Activated naive CD4-positive, alpha-beta T cell treated with anti-CD3 and anti-CD28 coated beads for 36 hours (primary cell): ENCODE data around the gene MORF4L1. TPM values are rescaled to one million over a fixed set of nuclear protein-coding genes. Genes with fewer than 3 reads are reported as not detected.

Experiments
- CTCF ChIA-PET: fragments of 350-600 bp; sonication (Branson Sonifier 250); formaldehyde crosslinking; loops from one replicate; lab custom pipeline; 2021; ENCODE audit warnings: antibody characterized with exemption; lab: Charles Lee
- DNase-seq: peaks from one replicate; pipeline ENCODE4 v3.0.0-alpha.2; 2020
- H3K27ac Mint-ChIP-seq: one replicate; pipeline ENCODE4 v1.8.0; 2021; ENCODE audit warnings: mild to moderate bottlenecking, mixed read lengths
- H3K27me3 Mint-ChIP-seq: one replicate; pipeline ENCODE4 v1.8.0; 2021; ENCODE audit warnings: low read depth, mixed read lengths
- H3K36me3 Mint-ChIP-seq: one replicate; pipeline ENCODE4 v1.8.0; 2021; ENCODE audit warnings: low read depth, mixed read lengths
- H3K4me1 Mint-ChIP-seq: one replicate; pipeline ENCODE4 v1.8.0; 2021; ENCODE audit warnings: low read depth, mixed read lengths
- H3K4me3 Mint-ChIP-seq: one replicate; pipeline ENCODE4 v1.8.0; 2021; ENCODE audit warnings: mild to moderate bottlenecking, moderate library complexity, mixed read lengths
- H3K9me3 Mint-ChIP-seq: one replicate; pipeline ENCODE4 v1.8.0; 2021; ENCODE audit warnings: mixed read lengths
- intact Hi-C: fragments of 100-400 bp; cut with micrococcal nuclease; formaldehyde crosslinking; loops from one replicate; pipeline ENCODE4 v1.15.1; 2023
- total RNA-seq, 2 experiments: library from RNA; stranded (reverse); gene quantifications; one replicate each; pipeline ENCODE4 v1.2.3, GENCODE V29; 2021

Gene MORF4L1
- total RNA-seq, 2 experiments from 2014 or later: 299 to 338 TPM

DNA sequence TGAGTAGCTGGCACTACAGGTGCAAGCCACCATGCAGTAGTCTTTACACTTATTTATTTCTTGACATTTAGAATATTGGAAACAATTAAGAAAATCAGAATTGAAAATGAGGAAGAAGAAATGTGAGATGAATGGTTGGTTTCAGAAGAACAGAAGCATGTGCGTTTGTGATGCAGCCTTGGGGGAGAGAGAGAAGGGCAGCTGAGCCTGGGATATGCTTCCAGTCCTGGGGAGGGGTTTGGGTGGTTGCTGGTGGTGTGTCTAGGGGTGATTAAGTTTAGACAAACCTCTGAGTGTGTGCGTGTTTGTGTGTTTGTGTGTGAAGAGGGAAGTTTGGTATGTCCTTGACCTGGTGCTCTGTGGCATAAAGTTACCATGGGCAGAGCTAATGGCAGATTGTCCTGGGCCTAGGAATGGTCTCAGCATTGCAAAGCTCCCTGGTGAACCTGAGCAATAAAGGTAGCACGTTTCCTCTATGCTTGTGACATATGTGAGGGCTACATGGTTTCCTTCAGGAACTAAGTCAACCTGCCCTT is 36.5 kb downstream of the MORF4L1 start:
- CTCF ChIA-PET: interaction anchor here (1.1 to 3.4 kb wide), 11 partner anchors 13 to 275 kb away, joined by 3 to 16 read pairs (median 5); no protein-coding TSS in a partner anchor
- no peak for DNase-seq
- Mint-ChIP-seq H3K9me3 (no peaks in the 10 kb centered on the region), H3K36me3 (peaks cover 57% of the 10 kb centered on the region), H3K27me3 (no peaks in the 10 kb centered on the region), H3K27ac (no peak overlapping the region), H3K4me3 (no peak overlapping the region), H3K4me1 (peaks cover 13% of the 10 kb centered on the region)
- intact Hi-C loops: loop anchor here (2.0 kb wide), 1 partner anchor 70 kb away; no protein-coding TSS in a partner anchor

GRCh38 chr15:78909791-78910228 is 37.1 kb downstream of the MORF4L1 start:
- DNase-seq: peak; percentile 31
- no peak overlapping the region for H3K27ac Mint-ChIP-seq

DNA sequence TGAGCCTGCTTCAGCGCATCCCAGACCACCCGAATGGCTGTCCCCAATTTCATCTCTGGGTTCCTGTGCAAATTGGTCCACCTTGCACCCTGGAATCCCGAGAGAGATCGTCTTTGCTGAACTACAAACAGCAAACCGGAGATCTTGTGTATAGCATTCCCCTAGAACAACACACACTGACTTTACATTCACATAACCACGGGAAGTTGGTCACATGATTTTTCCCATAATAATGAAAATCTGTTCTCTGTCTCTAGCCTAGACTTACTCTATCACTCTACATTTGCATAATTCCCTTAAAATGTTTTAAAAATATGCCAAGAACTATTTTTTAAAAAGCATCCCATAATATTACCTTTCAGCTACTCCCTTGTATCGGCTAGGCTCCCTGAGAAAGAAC is 37.6 kb downstream of the MORF4L1 start:
- peaks cover 13% of the 10 kb centered on the region for H3K4me1 Mint-ChIP-seq
- H3K27me3 Mint-ChIP-seq: no peaks in the 10 kb centered on the region
- no peak overlapping the region for H3K27ac Mint-ChIP-seq
- peaks cover 50% of the 10 kb centered on the region for H3K36me3 Mint-ChIP-seq
- intact Hi-C loops: loop anchor here (1.0 kb wide), 1 partner anchor 97 kb away; no protein-coding TSS in a partner anchor
- CTCF ChIA-PET: interaction anchor here (1.8 to 3.4 kb wide), 3 partner anchors 25 to 274 kb away, joined by 6 to 16 read pairs (median 9); no protein-coding TSS in a partner anchor
- H3K4me3 Mint-ChIP-seq: no peak overlapping the region
- no peaks in the 10 kb centered on the region for H3K9me3 Mint-ChIP-seq
- no peak for DNase-seq

More at GRCh38 chr15:78909791-78910228, 37.1 kb downstream of the MORF4L1 start:
- no peaks in the 10 kb centered on the region for H3K27me3 Mint-ChIP-seq
- H3K36me3 Mint-ChIP-seq: peaks cover 53% of the 10 kb centered on the region
- H3K4me1 Mint-ChIP-seq: peaks cover 13% of the 10 kb centered on the region
- H3K9me3 Mint-ChIP-seq: no peaks in the 10 kb centered on the region
- no peak overlapping the region for H3K4me3 Mint-ChIP-seq
- CTCF ChIA-PET: interaction anchor here (1.1 to 3.4 kb wide), 5 partner anchors 25 to 275 kb away, joined by 4 to 16 read pairs (median 9); no protein-coding TSS in a partner anchor
- intact Hi-C loops: loop anchor here (1.0 to 2.0 kb wide), 2 partner anchors 69 to 97 kb away; no protein-coding TSS in a partner anchor

DNA sequence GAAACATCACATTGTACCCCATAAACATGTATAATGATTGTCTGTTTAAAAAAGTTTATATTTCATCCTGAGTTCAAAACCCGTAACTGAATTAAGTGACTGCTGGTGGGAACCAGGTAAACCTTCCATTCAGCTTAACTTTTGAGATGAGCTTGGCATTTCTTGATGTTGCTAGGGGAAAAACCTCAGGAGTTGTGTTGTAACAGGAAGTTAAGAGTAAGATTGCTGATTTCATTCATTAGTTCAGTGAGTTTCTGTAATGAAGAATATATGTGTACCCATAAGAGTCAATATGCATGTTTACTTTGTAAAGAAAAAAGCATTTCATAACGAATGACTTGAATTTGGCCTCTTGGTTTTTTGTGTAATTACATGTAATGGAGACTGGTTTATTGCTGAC is 39.6 kb downstream of the MORF4L1 start:
- intact Hi-C loops: no loop called here
- Mint-ChIP-seq H3K4me3 (no peak overlapping the region), H3K9me3 (no peaks in the 10 kb centered on the region), H3K27ac (no peak overlapping the region), H3K27me3 (no peaks in the 10 kb centered on the region), H3K36me3 (peaks cover 37% of the 10 kb centered on the region), H3K4me1 (peaks cover 13% of the 10 kb centered on the region)
- no peak for DNase-seq
- CTCF ChIA-PET: no interaction called here

DNA sequence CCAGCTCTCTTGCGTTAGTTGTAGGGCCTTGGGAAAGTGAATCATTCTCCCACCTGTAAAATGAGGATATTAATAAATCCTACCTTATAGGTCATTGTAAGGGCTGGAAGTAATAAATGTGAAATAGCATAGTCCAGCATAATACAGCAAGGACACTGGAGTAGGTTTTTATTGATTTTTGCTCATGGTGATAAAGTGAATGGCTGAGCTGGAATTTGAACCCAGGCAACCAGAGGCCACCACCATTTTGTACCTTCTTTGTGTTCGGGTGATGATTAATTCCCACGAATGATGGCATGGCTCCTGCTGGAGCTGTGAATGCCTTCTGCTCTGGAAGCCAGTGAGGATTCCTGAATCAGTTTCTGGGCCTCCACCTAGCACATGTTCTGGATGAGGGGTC is 40.3 kb downstream of the MORF4L1 start:
- CTCF ChIA-PET: no interaction called here
- Mint-ChIP-seq H3K36me3 (peaks cover 34% of the 10 kb centered on the region), H3K4me1 (peaks cover 13% of the 10 kb centered on the region), H3K27me3 (no peaks in the 10 kb centered on the region), H3K4me3 (no peak overlapping the region), H3K9me3 (no peaks in the 10 kb centered on the region), H3K27ac (no peak overlapping the region)
- no peak for DNase-seq
- intact Hi-C loops: no loop called here

DNA sequence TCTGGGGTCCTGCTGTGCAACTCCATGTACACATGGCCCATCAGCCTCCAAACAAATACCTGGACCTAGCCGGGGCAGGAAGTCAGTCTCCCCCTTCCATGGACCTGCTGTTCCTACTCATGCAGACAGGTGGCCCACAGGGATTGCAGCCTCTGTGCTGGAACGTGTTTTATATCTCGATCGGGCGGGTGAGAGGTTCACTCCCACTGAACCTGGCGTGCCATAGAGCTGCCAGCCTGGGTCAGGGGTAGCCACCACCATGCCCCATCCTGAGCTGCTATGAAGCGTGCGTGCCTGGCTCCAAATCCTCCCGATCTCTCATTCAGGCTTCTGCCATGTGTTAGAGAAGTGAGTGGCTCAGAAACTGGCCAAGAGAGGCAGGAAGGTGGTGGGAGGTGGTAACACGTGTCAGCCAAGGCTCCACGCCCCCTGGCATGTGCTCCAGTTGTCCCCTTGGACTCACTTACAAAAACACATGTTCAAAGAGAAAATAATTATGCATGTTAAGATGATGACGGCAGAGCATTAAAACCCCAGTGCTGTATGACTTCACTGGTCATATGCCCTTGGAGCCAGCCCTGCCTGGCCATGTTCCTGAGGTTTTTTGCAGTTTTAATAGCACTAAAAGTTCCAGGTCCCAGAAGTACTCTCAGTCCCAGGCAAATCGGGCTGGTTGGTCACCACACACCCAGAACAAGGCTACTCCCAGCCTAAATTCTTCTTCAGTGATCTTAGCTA is 41.5 kb downstream of the MORF4L1 start:
- Mint-ChIP-seq H3K4me3 (no peak overlapping the region), H3K4me1 (peaks cover 13% of the 10 kb centered on the region), H3K36me3 (peaks cover 34% of the 10 kb centered on the region), H3K9me3 (no peaks in the 10 kb centered on the region), H3K27ac (no peak overlapping the region), H3K27me3 (no peaks in the 10 kb centered on the region)
- intact Hi-C loops: no loop called here
- CTCF ChIA-PET: no interaction called here
- no peak for DNase-seq

- Mint-ChIP-seq H3K9me3 (no peaks in the 10 kb centered on the region), H3K36me3 (peaks cover 25% of the 10 kb centered on the region), H3K27ac (no peak overlapping the region), H3K4me1 (peaks cover 11% of the 10 kb centered on the region), H3K27me3 (no peaks in the 10 kb centered on the region), H3K4me3 (no peak overlapping the region)
- intact Hi-C loops: no loop called here
- no peak for DNase-seq
- CTCF ChIA-PET: no interaction called here
Observed at GRCh38 chr15:78915341-78916087, 42.8 kb downstream of the MORF4L1 start.

- Mint-ChIP-seq H3K36me3 (peaks cover 23% of the 10 kb centered on the region), H3K4me1 (peaks cover 11% of the 10 kb centered on the region), H3K4me3 (no peak overlapping the region), H3K27ac (no peak overlapping the region), H3K9me3 (no peaks in the 10 kb centered on the region), H3K27me3 (no peaks in the 10 kb centered on the region)
- intact Hi-C loops: no loop called here
- CTCF ChIA-PET: no interaction called here
- no peak for DNase-seq
Observed at GRCh38 chr15:78916088-78916487, 43.4 kb downstream of the MORF4L1 start.

- Mint-ChIP-seq H3K27me3 (no peaks in the 10 kb centered on the region), H3K27ac (no peak overlapping the region), H3K4me1 (no peaks in the 10 kb centered on the region), H3K9me3 (no peaks in the 10 kb centered on the region), H3K4me3 (no peak overlapping the region), H3K36me3 (peaks cover 22% of the 10 kb centered on the region)
- intact Hi-C loops: no loop called here
- no peak for DNase-seq
- CTCF ChIA-PET: no interaction called here
Observed at GRCh38 chr15:78917888-78918287, 45.2 kb downstream of the MORF4L1 start.

- Mint-ChIP-seq H3K36me3 (peaks cover 20% of the 10 kb centered on the region), H3K27ac (peak overlapping the region; percentile 41)
Observed at GRCh38 chr15:78921517-78921916, 48.8 kb downstream of the MORF4L1 start.

GRCh38 chr15:78921940-78922339 is 49.2 kb downstream of the MORF4L1 start:
- Mint-ChIP-seq H3K4me3 (no peak overlapping the region), H3K4me1 (no peaks in the 10 kb centered on the region), H3K27ac (no peak overlapping the region), H3K9me3 (no peaks in the 10 kb centered on the region), H3K36me3 (peaks cover 18% of the 10 kb centered on the region), H3K27me3 (no peaks in the 10 kb centered on the region)
- CTCF ChIA-PET: interaction anchor here (1.7 kb wide), 1 partner anchor 13 kb away, joined by 5 read pairs; no protein-coding TSS in a partner anchor
- intact Hi-C loops: no loop called here
- no peak for DNase-seq

More at GRCh38 chr15:78921517-78921916, 48.8 kb downstream of the MORF4L1 start:
- intact Hi-C loops: no loop called here
- CTCF ChIA-PET: interaction anchor here (1.7 kb wide), 1 partner anchor 13 kb away, joined by 5 read pairs; no protein-coding TSS in a partner anchor
- Mint-ChIP-seq H3K27me3 (no peaks in the 10 kb centered on the region), H3K4me1 (no peaks in the 10 kb centered on the region), H3K9me3 (no peaks in the 10 kb centered on the region), H3K4me3 (no peak overlapping the region)
- no peak for DNase-seq

DNA sequence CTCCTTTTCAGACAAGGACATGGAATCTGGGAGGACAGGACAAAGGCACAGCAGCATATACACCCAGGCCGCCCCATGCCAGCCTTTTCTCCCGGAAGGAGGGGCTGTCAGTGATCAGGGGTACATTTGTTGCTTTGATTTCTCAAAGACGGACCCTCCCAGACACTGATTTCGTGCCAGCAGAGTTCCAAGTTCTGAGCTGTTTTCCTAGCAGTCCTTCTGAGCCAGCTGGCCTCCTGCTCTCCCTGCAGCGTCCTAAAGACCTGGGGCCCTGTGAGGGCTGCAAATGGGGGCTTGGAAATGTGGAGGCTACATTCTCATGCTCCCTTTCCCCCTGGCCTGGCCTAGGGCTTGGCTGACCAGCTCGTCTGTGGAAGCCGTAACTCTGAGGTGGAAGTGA is 49.8 kb downstream of the MORF4L1 start:
- CTCF ChIA-PET: interaction anchor here (1.7 kb wide), 1 partner anchor 14 kb away, joined by 5 read pairs; no protein-coding TSS in a partner anchor

More for the DNA sequence above, 49.8 kb downstream of the MORF4L1 start:
- H3K4me1 Mint-ChIP-seq: no peaks in the 10 kb centered on the region
- no peaks in the 10 kb centered on the region for H3K27me3 Mint-ChIP-seq
- H3K4me3 Mint-ChIP-seq: no peak overlapping the region
- intact Hi-C loops: no loop called here
- peaks cover 17% of the 10 kb centered on the region for H3K36me3 Mint-ChIP-seq
- no peak overlapping the region for H3K27ac Mint-ChIP-seq
- no peak for DNase-seq
- no peaks in the 10 kb centered on the region for H3K9me3 Mint-ChIP-seq
